HepG2 (cell line): ENCODE measurements around the gene TMED6. TPM values are rescaled to one million over a fixed set of nuclear protein-coding genes. Genes with fewer than 3 reads are reported as not detected.

Experiments used
- EHMT2 ChIP-seq: fragments of 200-600 bp; sonication (generic); IDR thresholded peaks from 2 replicates; pipeline ENCODE4 v1.7.0; 2017; ENCODE audit warnings: antibody characterized with exemption, low read depth, low read length, borderline replicate concordance
- GZF1 ChIP-seq: sonication (generic); formaldehyde crosslinking; IDR thresholded peaks from 2 replicates; pipeline ENCODE4 v1.5.1; 2020; ENCODE audit warnings: mild to moderate bottlenecking, missing genetic modification reagents
- HDAC6 ChIP-seq: fragments of 200-600 bp; sonication (generic); IDR thresholded peaks from 2 replicates; pipeline ENCODE4 v1.7.0; 2017; ENCODE audit warnings: mild to moderate bottlenecking, antibody characterized with exemption, low read length, low read depth
- KAT2B ChIP-seq: fragments of 150-350 bp; IDR thresholded peaks from 2 replicates; pipeline ENCODE4 v1.6.1; 2014; ENCODE audit warnings: low read depth, low read length, borderline replicate concordance
- RAD21 ChIP-seq: fragments of 450-650 bp; formaldehyde crosslinking; IDR thresholded peaks from 2 replicates; pipeline ENCODE4 v1.5.0; 2020; ENCODE audit warnings: mild to moderate bottlenecking
- SAP130 ChIP-seq: IDR thresholded peaks from 2 replicates; pipeline ENCODE4 v1.6.1; 2016; ENCODE audit warnings: low read depth
- SKI ChIP-seq: fragments of 450-650 bp; IDR thresholded peaks from one replicate; pipeline ENCODE4 v1.6.1; 2018; ENCODE audit warnings: mild to moderate bottlenecking; ENCODE audit not compliant: partially characterized antibody
- WIZ ChIP-seq: sonication (generic); formaldehyde crosslinking; IDR thresholded peaks from 2 replicates; pipeline ENCODE4 v1.5.1; 2020; ENCODE audit warnings: mild to moderate bottlenecking, missing genetic modification reagents
- ZNF263 ChIP-seq: sonication (generic); formaldehyde crosslinking; IDR thresholded peaks from 2 replicates; pipeline ENCODE4 v1.4.0; 2020; ENCODE audit warnings: missing genetic modification reagents
- ZNF329 ChIP-seq: sonication (generic); formaldehyde crosslinking; IDR thresholded peaks from 2 replicates; pipeline ENCODE4 v1.9.0; 2021; ENCODE audit warnings: low read depth, mild to moderate bottlenecking, missing genetic modification reagents
- ZNF335 ChIP-seq: sonication (generic); formaldehyde crosslinking; IDR thresholded peaks from 2 replicates; pipeline ENCODE4 v1.4.0; 2020; ENCODE audit warnings: missing genetic modification reagents
- ZNF567 ChIP-seq: sonication (generic); formaldehyde crosslinking; IDR thresholded peaks from 2 replicates; pipeline ENCODE4 v1.8.1; 2023; ENCODE audit warnings: mild to moderate bottlenecking, missing genetic modification reagents, borderline replicate concordance
- ZNF761 ChIP-seq: sonication (generic); formaldehyde crosslinking; conservative IDR thresholded peaks from 2 replicates; pipeline ENCODE4 v1.4.0; 2020; ENCODE audit warnings: mild to moderate bottlenecking, missing genetic modification reagents
- polyA plus RNA-seq, 8 experiments: library from polyadenylated mRNA; depleted of rRNA in 3 of 8; stranded (reverse) in 7 of 8; unstranded in 1 of 8; fragments of >200 nt; fragmentation: Illumina TruSeq in 4 of 8; extraction: Trizol in 4 of 8; gene quantifications; 2 replicates each; pipeline versions ENCODE4 v1.2.1 to v1.2.3, GENCODE V29; 2011 to 2016; ENCODE audit warnings: low read depth in 4 of 8, missing spikeins in 1 of 8, mixed read lengths in 1 of 8; ENCODE audit not compliant: insufficient read depth in 1 of 8
- total RNA-seq, 5 experiments: library from RNA; depleted of rRNA; stranded (reverse); fragments of >200 nt; fragmentation: Illumina TruSeq; extraction: Trizol; gene quantifications; 2 replicates each; pipeline ENCODE4 v1.2.3, GENCODE V29; 2016; ENCODE audit warnings: low read depth in 1 of 5
- TF ChIP-seq, protein P1 (sequence below): sonication (generic); formaldehyde crosslinking; IDR thresholded peaks from 2 replicates; pipeline ENCODE4 v1.5.1; 2020; ENCODE audit warnings: mild to moderate bottlenecking, missing genetic modification reagents, moderate library complexity
- TF ChIP-seq, protein P2 (sequence below): sonication (generic); formaldehyde crosslinking; conservative IDR thresholded peaks from 2 replicates; pipeline ENCODE4 v1.4.0; 2020; ENCODE audit warnings: missing genetic modification reagents
- TF ChIP-seq, protein P3 (sequence below): sonication (generic); formaldehyde crosslinking; IDR thresholded peaks from 2 replicates; pipeline ENCODE4 v1.8.1; 2022; ENCODE audit warnings: low read depth, mild to moderate bottlenecking, missing genetic modification reagents
- TF ChIP-seq, protein P4 (sequence below): IDR thresholded peaks from 2 replicates; pipeline ENCODE4 v1.6.1; 2018; ENCODE audit warnings: missing genetic modification reagents
- TF ChIP-seq, protein P5 (sequence below): sonication (generic); formaldehyde crosslinking; IDR thresholded peaks from 2 replicates; pipeline ENCODE4 v1.5.0; 2020; ENCODE audit warnings: missing genetic modification reagents

Gene TMED6
- total and polyA plus RNA-seq, 2 of the 13 experiments (the other 11 are each of a cell fraction or from before 2014, with no cell fraction given) = 9.8 to 14.4 TPM

DNA sequence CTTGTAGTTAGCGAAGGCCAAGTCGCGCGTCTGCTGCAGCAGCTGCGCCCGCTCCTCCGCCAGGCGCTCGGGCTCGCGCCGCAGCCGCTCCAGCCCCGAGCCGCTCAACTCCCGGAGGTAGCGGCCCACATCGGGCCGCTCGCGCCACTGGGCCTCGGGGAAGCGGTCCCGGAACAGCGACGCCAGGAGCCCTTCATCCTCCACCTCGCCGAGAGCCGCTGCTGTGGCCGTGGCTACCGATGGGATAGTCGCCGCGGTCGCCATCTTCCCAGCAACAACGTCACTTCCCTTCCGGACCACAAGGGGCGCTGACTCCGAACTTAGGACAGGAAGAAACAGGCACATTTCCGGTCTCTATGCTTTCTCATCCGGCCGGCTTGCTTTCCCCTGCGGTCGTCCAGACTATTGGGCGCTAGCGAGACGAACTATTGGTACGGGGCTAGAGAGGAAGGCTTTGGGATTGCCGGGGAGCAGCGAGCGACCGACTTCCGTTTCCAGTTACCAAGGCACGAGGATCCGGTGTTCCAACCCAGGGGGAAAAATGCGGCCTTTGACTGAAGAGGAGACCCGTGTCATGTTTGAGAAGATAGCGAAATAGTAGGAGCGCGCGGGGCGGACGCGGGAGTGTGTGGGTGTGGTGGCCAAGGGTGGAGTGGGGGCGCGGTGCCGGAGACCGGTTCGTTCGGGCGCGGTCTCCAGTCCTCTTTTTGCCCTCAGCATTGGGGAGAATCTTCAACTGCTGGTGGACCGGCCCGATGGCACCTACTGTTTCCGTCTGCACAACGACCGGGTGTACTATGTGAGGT lies 12.1 kb downstream of the TMED6 start, which contains the start of the genes COG8 and NIP7 (continued):
- TF ChIP-seq, protein P1, sequence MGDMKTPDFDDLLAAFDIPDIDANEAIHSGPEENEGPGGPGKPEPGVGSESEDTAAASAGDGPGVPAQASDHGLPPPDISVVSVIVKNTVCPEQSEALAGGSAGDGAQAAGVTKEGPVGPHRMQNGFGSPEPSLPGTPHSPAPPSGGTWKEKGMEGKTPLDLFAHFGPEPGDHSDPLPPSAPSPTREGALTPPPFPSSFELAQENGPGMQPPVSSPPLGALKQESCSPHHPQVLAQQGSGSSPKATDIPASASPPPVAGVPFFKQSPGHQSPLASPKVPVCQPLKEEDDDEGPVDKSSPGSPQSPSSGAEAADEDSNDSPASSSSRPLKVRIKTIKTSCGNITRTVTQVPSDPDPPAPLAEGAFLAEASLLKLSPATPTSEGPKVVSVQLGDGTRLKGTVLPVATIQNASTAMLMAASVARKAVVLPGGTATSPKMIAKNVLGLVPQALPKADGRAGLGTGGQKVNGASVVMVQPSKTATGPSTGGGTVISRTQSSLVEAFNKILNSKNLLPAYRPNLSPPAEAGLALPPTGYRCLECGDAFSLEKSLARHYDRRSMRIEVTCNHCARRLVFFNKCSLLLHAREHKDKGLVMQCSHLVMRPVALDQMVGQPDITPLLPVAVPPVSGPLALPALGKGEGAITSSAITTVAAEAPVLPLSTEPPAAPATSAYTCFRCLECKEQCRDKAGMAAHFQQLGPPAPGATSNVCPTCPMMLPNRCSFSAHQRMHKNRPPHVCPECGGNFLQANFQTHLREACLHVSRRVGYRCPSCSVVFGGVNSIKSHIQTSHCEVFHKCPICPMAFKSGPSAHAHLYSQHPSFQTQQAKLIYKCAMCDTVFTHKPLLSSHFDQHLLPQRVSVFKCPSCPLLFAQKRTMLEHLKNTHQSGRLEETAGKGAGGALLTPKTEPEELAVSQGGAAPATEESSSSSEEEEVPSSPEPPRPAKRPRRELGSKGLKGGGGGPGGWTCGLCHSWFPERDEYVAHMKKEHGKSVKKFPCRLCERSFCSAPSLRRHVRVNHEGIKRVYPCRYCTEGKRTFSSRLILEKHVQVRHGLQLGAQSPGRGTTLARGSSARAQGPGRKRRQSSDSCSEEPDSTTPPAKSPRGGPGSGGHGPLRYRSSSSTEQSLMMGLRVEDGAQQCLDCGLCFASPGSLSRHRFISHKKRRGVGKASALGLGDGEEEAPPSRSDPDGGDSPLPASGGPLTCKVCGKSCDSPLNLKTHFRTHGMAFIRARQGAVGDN (CRISPR knock-in tag) = peak; percentile 96
- TF ChIP-seq, protein P2, sequence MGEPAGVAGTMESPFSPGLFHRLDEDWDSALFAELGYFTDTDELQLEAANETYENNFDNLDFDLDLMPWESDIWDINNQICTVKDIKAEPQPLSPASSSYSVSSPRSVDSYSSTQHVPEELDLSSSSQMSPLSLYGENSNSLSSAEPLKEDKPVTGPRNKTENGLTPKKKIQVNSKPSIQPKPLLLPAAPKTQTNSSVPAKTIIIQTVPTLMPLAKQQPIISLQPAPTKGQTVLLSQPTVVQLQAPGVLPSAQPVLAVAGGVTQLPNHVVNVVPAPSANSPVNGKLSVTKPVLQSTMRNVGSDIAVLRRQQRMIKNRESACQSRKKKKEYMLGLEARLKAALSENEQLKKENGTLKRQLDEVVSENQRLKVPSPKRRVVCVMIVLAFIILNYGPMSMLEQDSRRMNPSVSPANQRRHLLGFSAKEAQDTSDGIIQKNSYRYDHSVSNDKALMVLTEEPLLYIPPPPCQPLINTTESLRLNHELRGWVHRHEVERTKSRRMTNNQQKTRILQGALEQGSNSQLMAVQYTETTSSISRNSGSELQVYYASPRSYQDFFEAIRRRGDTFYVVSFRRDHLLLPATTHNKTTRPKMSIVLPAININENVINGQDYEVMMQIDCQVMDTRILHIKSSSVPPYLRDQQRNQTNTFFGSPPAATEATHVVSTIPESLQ (CRISPR knock-in tag) = no peak; the same call in 1 of the 2 replicates
- peak; percentile 99 for TF ChIP-seq SAP130
- TF ChIP-seq, protein P3, sequence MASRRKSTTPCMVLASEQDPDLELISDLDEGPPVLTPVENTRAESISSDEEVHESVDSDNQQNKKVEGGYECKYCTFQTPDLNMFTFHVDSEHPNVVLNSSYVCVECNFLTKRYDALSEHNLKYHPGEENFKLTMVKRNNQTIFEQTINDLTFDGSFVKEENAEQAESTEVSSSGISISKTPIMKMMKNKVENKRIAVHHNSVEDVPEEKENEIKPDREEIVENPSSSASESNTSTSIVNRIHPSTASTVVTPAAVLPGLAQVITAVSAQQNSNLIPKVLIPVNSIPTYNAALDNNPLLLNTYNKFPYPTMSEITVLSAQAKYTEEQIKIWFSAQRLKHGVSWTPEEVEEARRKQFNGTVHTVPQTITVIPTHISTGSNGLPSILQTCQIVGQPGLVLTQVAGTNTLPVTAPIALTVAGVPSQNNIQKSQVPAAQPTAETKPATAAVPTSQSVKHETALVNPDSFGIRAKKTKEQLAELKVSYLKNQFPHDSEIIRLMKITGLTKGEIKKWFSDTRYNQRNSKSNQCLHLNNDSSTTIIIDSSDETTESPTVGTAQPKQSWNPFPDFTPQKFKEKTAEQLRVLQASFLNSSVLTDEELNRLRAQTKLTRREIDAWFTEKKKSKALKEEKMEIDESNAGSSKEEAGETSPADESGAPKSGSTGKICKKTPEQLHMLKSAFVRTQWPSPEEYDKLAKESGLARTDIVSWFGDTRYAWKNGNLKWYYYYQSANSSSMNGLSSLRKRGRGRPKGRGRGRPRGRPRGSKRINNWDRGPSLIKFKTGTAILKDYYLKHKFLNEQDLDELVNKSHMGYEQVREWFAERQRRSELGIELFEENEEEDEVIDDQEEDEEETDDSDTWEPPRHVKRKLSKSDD (CRISPR knock-in tag) = peak; percentile 66; the same call in 1 of the 2 replicates
- TF ChIP-seq ZNF329 (CRISPR knock-in tag) = peak; percentile 59
- TF ChIP-seq, protein P4, sequence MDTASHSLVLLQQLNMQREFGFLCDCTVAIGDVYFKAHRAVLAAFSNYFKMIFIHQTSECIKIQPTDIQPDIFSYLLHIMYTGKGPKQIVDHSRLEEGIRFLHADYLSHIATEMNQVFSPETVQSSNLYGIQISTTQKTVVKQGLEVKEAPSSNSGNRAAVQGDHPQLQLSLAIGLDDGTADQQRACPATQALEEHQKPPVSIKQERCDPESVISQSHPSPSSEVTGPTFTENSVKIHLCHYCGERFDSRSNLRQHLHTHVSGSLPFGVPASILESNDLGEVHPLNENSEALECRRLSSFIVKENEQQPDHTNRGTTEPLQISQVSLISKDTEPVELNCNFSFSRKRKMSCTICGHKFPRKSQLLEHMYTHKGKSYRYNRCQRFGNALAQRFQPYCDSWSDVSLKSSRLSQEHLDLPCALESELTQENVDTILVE = peak; percentile 95
- TF ChIP-seq GZF1 (CRISPR knock-in tag) = peak; percentile 48; the same call in 1 of the 2 replicates
- TF ChIP-seq RAD21 (CRISPR knock-in tag) = peak; percentile 71
- TF ChIP-seq ZNF263 (CRISPR knock-in tag) = peak; percentile 18; the same call in 1 of the 2 replicates
- no peak for TF ChIP-seq HDAC6
- TF ChIP-seq ZNF761 (CRISPR knock-in tag) = peak; percentile 86; the same call in 1 of the 2 replicates
- TF ChIP-seq EHMT2 = no peak
- peak; percentile 75; the same call in 1 of the 2 replicates for TF ChIP-seq WIZ (CRISPR knock-in tag)
- TF ChIP-seq KAT2B = no peak
- peak; percentile 84 for TF ChIP-seq SKI
- TF ChIP-seq ZNF567 (CRISPR knock-in tag) = peak; percentile 25; the same call in 1 of the 2 replicates
- TF ChIP-seq, protein P5, sequence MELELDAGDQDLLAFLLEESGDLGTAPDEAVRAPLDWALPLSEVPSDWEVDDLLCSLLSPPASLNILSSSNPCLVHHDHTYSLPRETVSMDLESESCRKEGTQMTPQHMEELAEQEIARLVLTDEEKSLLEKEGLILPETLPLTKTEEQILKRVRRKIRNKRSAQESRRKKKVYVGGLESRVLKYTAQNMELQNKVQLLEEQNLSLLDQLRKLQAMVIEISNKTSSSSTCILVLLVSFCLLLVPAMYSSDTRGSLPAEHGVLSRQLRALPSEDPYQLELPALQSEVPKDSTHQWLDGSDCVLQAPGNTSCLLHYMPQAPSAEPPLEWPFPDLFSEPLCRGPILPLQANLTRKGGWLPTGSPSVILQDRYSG (CRISPR knock-in tag) = peak; percentile 65; the same call in 1 of the 2 replicates
- peak; percentile 90 for TF ChIP-seq ZNF335
